MM.1S (cell line): ENCODE data around the gene CHRNB4.

Experiments
- DNase-seq: peaks from one replicate; pipeline ENCODE4 v3.0.0-alpha.2; 2015
- H2AFZ ChIP-seq: fragments of 300-600 bp; sonication (generic); 2 replicates; pipeline ENCODE4 v1.6.0; 2016; ENCODE audit warnings: antibody characterized with exemption, low read length
- H3F3A ChIP-seq: fragments of 300-600 bp; sonication (generic); 2 replicates; pipeline ENCODE4 v1.6.1; 2016; ENCODE audit warnings: mild to moderate bottlenecking, antibody characterized with exemption, low read length, moderate library complexity, mixed read lengths; ENCODE audit not compliant: insufficient read depth
- H3K27ac ChIP-seq: fragments of 300-600 bp; sonication (generic); 2 replicates; pipeline ENCODE4 v1.5.1; 2016; ENCODE audit warnings: mild to moderate bottlenecking, low read length
- H3K27me3 ChIP-seq: fragments of 300-600 bp; sonication (generic); replicated peaks from 2 replicates; pipeline ENCODE4 v1.6.0; 2016; ENCODE audit warnings: low read length; ENCODE audit not compliant: insufficient read depth
- H3K36me3 ChIP-seq: fragments of 300-600 bp; sonication (generic); replicated peaks from 2 replicates; pipeline ENCODE4 v1.6.1; 2016; ENCODE audit warnings: mild to moderate bottlenecking, low read length, mixed read lengths; ENCODE audit not compliant: insufficient read depth
- H3K4me1 ChIP-seq: fragments of 300-600 bp; sonication (generic); 2 replicates; pipeline ENCODE4 v1.6.1; 2016; ENCODE audit warnings: low read length, mixed read lengths
- H3K4me2 ChIP-seq: fragments of 300-600 bp; sonication (generic); 2 replicates; pipeline ENCODE4 v1.6.0; 2016; ENCODE audit warnings: low read depth, low read length
- H3K4me3 ChIP-seq: fragments of 300-600 bp; sonication (generic); 2 replicates; pipeline ENCODE4 v1.5.1; 2016; ENCODE audit warnings: low read length, mixed read lengths
- H3K79me2 ChIP-seq: fragments of 300-600 bp; sonication (generic); 2 replicates; pipeline ENCODE4 v1.6.1; 2016; ENCODE audit warnings: mixed run types, low read length, mixed read lengths
- H3K9ac ChIP-seq: fragments of 300-600 bp; sonication (generic); 2 replicates; pipeline ENCODE4 v1.6.1; 2016; ENCODE audit warnings: low read length, mixed read lengths
- H3K9me2 ChIP-seq: fragments of 300-600 bp; sonication (generic); replicated peaks from 2 replicates; pipeline ENCODE4 v1.6.1; 2016; ENCODE audit warnings: mild to moderate bottlenecking, low read length, mixed read lengths; ENCODE audit not compliant: insufficient read depth
- H3K9me3 ChIP-seq: fragments of 300-600 bp; sonication (generic); replicated peaks from 2 replicates; pipeline ENCODE4 v1.6.1; 2016; ENCODE audit warnings: mild to moderate bottlenecking, low read length, mixed read lengths; ENCODE audit not compliant: insufficient read depth
- H4K20me1 ChIP-seq: fragments of 300-600 bp; sonication (generic); 2 replicates; pipeline ENCODE4 v1.6.1; 2016; ENCODE audit warnings: mild to moderate bottlenecking, low read length, moderate library complexity, mixed read lengths; ENCODE audit not compliant: insufficient read depth
- CTCF ChIP-seq: fragments of 300-600 bp; sonication (generic); IDR thresholded peaks from 2 replicates; pipeline ENCODE4 v1.5.1; 2016; ENCODE audit warnings: antibody characterized with exemption, low read length, mixed read lengths
- EZH2 ChIP-seq: fragments of 300-600 bp; sonication (generic); optimal IDR thresholded peaks from 2 replicates; pipeline ENCODE3; 2017; ENCODE audit warnings: low read depth, mild to moderate bottlenecking, antibody characterized with exemption, low read length, mixed read lengths
- EZH2phosphoT487 ChIP-seq: fragments of 300-600 bp; sonication (generic); IDR thresholded peaks from 2 replicates; pipeline ENCODE4 v1.6.1; 2018; ENCODE audit warnings: antibody characterized with exemption, low read length

The CHRNB4 gene

GRCh38 chr15:78633348-78633747, 7.7 kb downstream of the CHRNB4 start:
- no peak for DNase-seq
- no peak for TF ChIP-seq CTCF
- no peak for TF ChIP-seq EZH2phosphoT487
- no peak for TF ChIP-seq EZH2
- Histone ChIP-seq H3K9me2 (no peaks in the 10 kb centered on the region), H3K4me2 (no peak overlapping the region), H3K27me3 (no peaks in the 10 kb centered on the region), H3K27ac (no peak overlapping the region), H3K79me2 (no peaks in the 10 kb centered on the region), H3K4me1 (no peaks in the 10 kb centered on the region), H3K9me3 (no peaks in the 10 kb centered on the region), H2AFZ (no peak overlapping the region), H3K9ac (no peak overlapping the region), H3F3A (no peaks in the 10 kb centered on the region), H4K20me1 (no peaks in the 10 kb centered on the region), H3K4me3 (no peak overlapping the region), H3K36me3 (no peaks in the 10 kb centered on the region)

GRCh38 chr15:78630886-78631633, 9.9 kb downstream of the CHRNB4 start:
- H3K27me3 ChIP-seq: no peaks in the 10 kb centered on the region
- no peaks in the 10 kb centered on the region for H4K20me1 ChIP-seq
- no peak overlapping the region for H3K4me3 ChIP-seq
- DNase-seq: no peak
- H3K79me2 ChIP-seq: no peaks in the 10 kb centered on the region
- no peak overlapping the region for H2AFZ ChIP-seq
- no peaks in the 10 kb centered on the region for H3K4me1 ChIP-seq
- no peaks in the 10 kb centered on the region for H3K36me3 ChIP-seq
- H3K9me3 ChIP-seq: no peaks in the 10 kb centered on the region
- no peak overlapping the region for H3K27ac ChIP-seq
- no peaks in the 10 kb centered on the region for H3F3A ChIP-seq
- H3K9me2 ChIP-seq: no peaks in the 10 kb centered on the region
- TF ChIP-seq EZH2phosphoT487 (no peak), EZH2 (no peak), CTCF (no peak)
- H3K4me2 ChIP-seq: no peak overlapping the region
- no peak overlapping the region for H3K9ac ChIP-seq

GRCh38 chr15:78629716-78630065, 11.3 kb downstream of the CHRNB4 start:
- H3K27ac ChIP-seq: no peak overlapping the region
- TF ChIP-seq CTCF: no peak
- no peak for TF ChIP-seq EZH2
- no peak for TF ChIP-seq EZH2phosphoT487
- H3K4me1 ChIP-seq: no peaks in the 10 kb centered on the region
- no peak overlapping the region for H3K4me2 ChIP-seq
- no peaks in the 10 kb centered on the region for H4K20me1 ChIP-seq
- no peak for DNase-seq
- no peaks in the 10 kb centered on the region for H3K79me2 ChIP-seq
- no peak overlapping the region for H2AFZ ChIP-seq
- H3K9me3 ChIP-seq: no peaks in the 10 kb centered on the region
- no peaks in the 10 kb centered on the region for H3K9me2 ChIP-seq
- no peak overlapping the region for H3K4me3 ChIP-seq
- no peaks in the 10 kb centered on the region for H3F3A ChIP-seq
- no peak overlapping the region for H3K9ac ChIP-seq
- H3K27me3 ChIP-seq: no peaks in the 10 kb centered on the region
- H3K36me3 ChIP-seq: no peaks in the 10 kb centered on the region
